ENCODE data around the gene VAC14.

DNA sequence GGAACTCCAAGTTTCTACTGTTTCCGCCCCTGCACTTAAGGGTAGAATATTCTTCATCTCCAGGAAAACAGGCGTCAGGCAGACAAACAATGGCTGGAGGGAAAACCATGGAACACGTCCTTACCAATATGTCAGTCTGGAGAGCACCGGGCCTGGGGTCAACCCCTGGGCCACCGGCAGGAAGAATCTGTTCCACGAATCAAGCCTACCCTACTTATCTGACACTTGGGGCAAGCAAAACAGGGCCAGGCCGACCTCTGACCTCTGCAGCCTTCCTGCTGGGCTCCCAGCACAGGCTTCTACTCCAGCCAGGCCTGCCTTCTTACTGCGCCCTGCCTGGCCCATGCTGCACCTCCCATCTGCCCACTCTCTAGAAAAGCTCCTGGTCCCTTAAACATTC lies 10.1 kb downstream of the VAC14 start:
- TF ChIP-seq EZH2 (IDR thresholded peaks at IDR 0.05; ENCODE audit: insufficient read depth, poor library complexity, severe bottlenecking) (no peak), EZH2phosphoT487 (IDR thresholded peaks at IDR 0.05; ENCODE audit: insufficient read depth, low read depth) (no peak)

Measured in GM23248 (cell line).